CD14-positive monocyte (primary cell): ENCODE measurements around the gene TJP2. TPM values are rescaled to one million over a fixed set of nuclear protein-coding genes. Genes with fewer than 3 reads are reported as not detected.

ENCODE experiments used
- DNase-seq, 3 donors: peaks; one replicate each; pipeline ENCODE4 v3.0.0-alpha.2; 2011 to 2022
- H2AFZ ChIP-seq: 2 replicates; pipeline ENCODE4 v1.6.0; 2012; ENCODE audit warnings: mild to moderate bottlenecking, low read depth, low read length, inconsistent platforms; ENCODE audit not compliant: insufficient read depth, poor library complexity, severe bottlenecking
- H3K27ac ChIP-seq, 2 donors: 1 replicate in 1 of 2; 2 replicates in 1 of 2; pipeline ENCODE4 v1.5.1; 2012 to 2013; ENCODE audit warnings: low read length in 2 of 2, control low read depth in 1 of 2, inconsistent platforms in 1 of 2, low read depth in 1 of 2, mild to moderate bottlenecking in 1 of 2
- H3K27me3 ChIP-seq, 2 donors: one replicate each; pipeline versions ENCODE4 v1.6.0 to v1.6.1; 2011 to 2013; ENCODE audit warnings: low read length in 2 of 2; ENCODE audit not compliant: control insufficient read depth in 2 of 2, insufficient read depth in 2 of 2
- H3K36me3 ChIP-seq, 2 donors: replicated peaks in 1 of 2; 1 replicate in 1 of 2; 2 replicates in 1 of 2; pipeline versions ENCODE4 v1.5.1 to v1.6.1; 2012 to 2013; ENCODE audit warnings: low read length in 2 of 2, control low read depth in 1 of 2, inconsistent platforms in 1 of 2, mild to moderate bottlenecking in 1 of 2; ENCODE audit not compliant: insufficient read depth in 2 of 2, control insufficient read depth in 1 of 2
- H3K4me1 ChIP-seq, 2 donors: 1 replicate in 1 of 2; 2 replicates in 1 of 2; pipeline versions ENCODE4 v1.5.1 to v1.6.1; 2012 to 2013; ENCODE audit warnings: low read length in 2 of 2, control low read depth in 1 of 2, inconsistent platforms in 1 of 2, mild to moderate bottlenecking in 1 of 2, moderate library complexity in 1 of 2; ENCODE audit not compliant: insufficient read depth in 2 of 2, control insufficient read depth in 1 of 2
- H3K4me2 ChIP-seq: replicated peaks from 2 replicates; pipeline ENCODE3; 2012; ENCODE audit warnings: low read length, moderate library complexity, mild to moderate bottlenecking; ENCODE audit not compliant: poor library complexity, severe bottlenecking; ENCODE audit errors: extremely low read depth
- H3K4me3 ChIP-seq, 3 experiments: fragments of 200-600 bp in 1 of 3; sonication (generic) in 1 of 3; replicated peaks in 1 of 3; 1 replicate in 2 of 3; 2 replicates in 1 of 3; pipeline ENCODE4 v1.5.1; 2011 to 2013; ENCODE audit warnings: low read length in 3 of 3, mild to moderate bottlenecking in 3 of 3, control low read depth in 2 of 3, low read depth in 2 of 3, inconsistent platforms in 1 of 3, moderate library complexity in 1 of 3
- H3K79me2 ChIP-seq: 2 replicates; pipeline ENCODE4 v1.6.0; 2012; ENCODE audit warnings: mild to moderate bottlenecking, control low read depth, inconsistent platforms, low read length, moderate library complexity; ENCODE audit not compliant: insufficient read depth
- H3K9ac ChIP-seq: 2 replicates; pipeline ENCODE4 v1.6.0; 2017; ENCODE audit warnings: low read length, mild to moderate bottlenecking; ENCODE audit not compliant: insufficient read depth, poor library complexity, severe bottlenecking
- H3K9me3 ChIP-seq, 2 donors: replicated peaks in 1 of 2; 1 replicate in 1 of 2; 2 replicates in 1 of 2; pipeline versions ENCODE4 v1.5.1 to v1.6.1; 2012 to 2013; ENCODE audit warnings: low read length in 2 of 2, control low read depth in 1 of 2; ENCODE audit not compliant: control insufficient read depth in 1 of 2, insufficient read depth in 1 of 2
- H4K20me1 ChIP-seq: 2 replicates; pipeline ENCODE4 v1.6.0; 2012; ENCODE audit warnings: mild to moderate bottlenecking, low read length, control low read depth, moderate library complexity; ENCODE audit not compliant: insufficient read depth
- H3K27ac Mint-ChIP-seq, 7 donors: one replicate each; pipeline ENCODE4 v1.8.0; 2020; ENCODE audit warnings: mild to moderate bottlenecking in 7 of 7, mixed read lengths in 7 of 7, moderate library complexity in 6 of 7, inconsistent platforms in 2 of 7
- H3K27me3 Mint-ChIP-seq, 3 donors: one replicate each; pipeline ENCODE4 v1.8.0; 2021 to 2022; ENCODE audit warnings: low read depth in 3 of 3, mild to moderate bottlenecking in 3 of 3, mixed read lengths in 3 of 3, moderate library complexity in 3 of 3, inconsistent platforms in 1 of 3
- H3K36me3 Mint-ChIP-seq, 2 donors: one replicate each; pipeline ENCODE4 v1.8.0; 2020; ENCODE audit warnings: mixed read lengths in 2 of 2, inconsistent platforms in 1 of 2, mild to moderate bottlenecking in 1 of 2
- H3K4me1 Mint-ChIP-seq: one replicate; pipeline ENCODE4 v1.8.0; 2020; ENCODE audit warnings: mild to moderate bottlenecking, mixed read lengths
- H3K4me3 Mint-ChIP-seq, 2 donors: one replicate each; pipeline ENCODE4 v1.8.0; 2020; ENCODE audit warnings: mild to moderate bottlenecking in 2 of 2, mixed read lengths in 2 of 2, moderate library complexity in 1 of 2
- H3K9me3 Mint-ChIP-seq, 7 donors: one replicate each; pipeline ENCODE4 v1.8.0; 2020 to 2022; ENCODE audit warnings: mixed read lengths in 7 of 7, mild to moderate bottlenecking in 6 of 7, moderate library complexity in 6 of 7, inconsistent platforms in 2 of 7
- WGBS: methylation state at CpG from one replicate; pipeline ENCODE4 v1.1.5; 2013; ENCODE audit warnings: missing lambda C conversion rate; ENCODE audit not compliant: insufficient coverage; 5-methylcytosine and 5-hydroxymethylcytosine counted together
- intact Hi-C, 2 donors: fragments of 100-400 bp; cut with micrococcal nuclease; formaldehyde crosslinking; loops; one replicate each; pipeline versions ENCODE4 v1.15.0 to v1.15.1; 2023
- polyA plus RNA-seq, 3 donors: library from polyadenylated mRNA; depleted of rRNA in 1 of 3; unstranded in 2 of 3; stranded (reverse) in 1 of 3; fragments of 300-500 nt in 2 of 3; fragments of >200 nt in 1 of 3; fragmentation: Illumina TruSeq in 2 of 3; gene quantifications; 1 replicate in 2 of 3; 2 replicates in 1 of 3; pipeline ENCODE4 v1.2.3, GENCODE V29; 2012 to 2021
- TF ChIP-seq, protein P1 (sequence below): fragments of 200-600 bp; IDR thresholded peaks from one replicate; pipeline ENCODE4 v1.8.0; 2022; ENCODE audit warnings: antibody characterized with exemption, mild to moderate bottlenecking

TJP2 gene
- polyA plus RNA-seq, 3 donors, result 8.0 to 17.8 (median 13.8) TPM

DNA sequence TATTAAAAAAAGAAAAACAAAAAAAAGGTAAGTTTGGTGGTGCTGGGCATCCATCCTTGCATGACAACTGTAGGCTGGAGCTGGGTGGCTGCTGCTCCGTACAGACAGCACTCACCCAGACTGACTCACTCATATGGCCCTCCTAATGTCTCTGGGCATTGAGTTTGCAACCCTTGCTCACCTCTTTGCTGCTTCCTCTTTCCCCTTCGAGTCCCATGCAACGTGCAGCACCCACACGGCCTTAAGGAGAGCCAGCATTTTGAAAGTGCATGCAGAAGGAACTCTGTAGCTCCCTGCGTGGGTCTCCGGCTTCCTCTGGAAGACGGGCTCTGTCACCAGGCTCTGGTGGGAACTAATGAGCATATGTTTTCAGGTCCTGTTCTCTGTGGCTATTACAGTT, 90.4 kb downstream of the TJP2 start:
- no peak overlapping the region for H2AFZ ChIP-seq
- intact Hi-C loops, result no loop called here
- H3K4me1 Mint-ChIP-seq, result peaks cover 5% of the 10 kb centered on the region
- H3K4me2 ChIP-seq, result no peak overlapping the region
- no peak overlapping the region for H3K27ac ChIP-seq
- no peak overlapping the region for H3K4me3 ChIP-seq
- peak in 2 of 3 donors; percentile 2 to 20 for DNase-seq
- peaks cover 0 to 6% (median 0%) of the 10 kb centered on the region in 7 donors for H3K9me3 Mint-ChIP-seq
- H3K4me1 ChIP-seq, result no peaks in the 10 kb centered on the region
- no peaks in the 10 kb centered on the region for H3K27me3 ChIP-seq
- no peaks in the 10 kb centered on the region for H3K36me3 ChIP-seq
- no peaks in the 10 kb centered on the region for H4K20me1 ChIP-seq
- no peak overlapping the region for H3K4me3 Mint-ChIP-seq
- TF ChIP-seq, protein P1, sequence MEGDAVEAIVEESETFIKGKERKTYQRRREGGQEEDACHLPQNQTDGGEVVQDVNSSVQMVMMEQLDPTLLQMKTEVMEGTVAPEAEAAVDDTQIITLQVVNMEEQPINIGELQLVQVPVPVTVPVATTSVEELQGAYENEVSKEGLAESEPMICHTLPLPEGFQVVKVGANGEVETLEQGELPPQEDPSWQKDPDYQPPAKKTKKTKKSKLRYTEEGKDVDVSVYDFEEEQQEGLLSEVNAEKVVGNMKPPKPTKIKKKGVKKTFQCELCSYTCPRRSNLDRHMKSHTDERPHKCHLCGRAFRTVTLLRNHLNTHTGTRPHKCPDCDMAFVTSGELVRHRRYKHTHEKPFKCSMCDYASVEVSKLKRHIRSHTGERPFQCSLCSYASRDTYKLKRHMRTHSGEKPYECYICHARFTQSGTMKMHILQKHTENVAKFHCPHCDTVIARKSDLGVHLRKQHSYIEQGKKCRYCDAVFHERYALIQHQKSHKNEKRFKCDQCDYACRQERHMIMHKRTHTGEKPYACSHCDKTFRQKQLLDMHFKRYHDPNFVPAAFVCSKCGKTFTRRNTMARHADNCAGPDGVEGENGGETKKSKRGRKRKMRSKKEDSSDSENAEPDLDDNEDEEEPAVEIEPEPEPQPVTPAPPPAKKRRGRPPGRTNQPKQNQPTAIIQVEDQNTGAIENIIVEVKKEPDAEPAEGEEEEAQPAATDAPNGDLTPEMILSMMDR, result no peak
- no peak overlapping the region for H3K9ac ChIP-seq
- H3K27me3 Mint-ChIP-seq, result peaks cover 4 to 7% (median 5%) of the 10 kb centered on the region in 3 donors
- H3K9me3 ChIP-seq, result no peaks in the 10 kb centered on the region
- H3K79me2 ChIP-seq, result no peaks in the 10 kb centered on the region
- WGBS, result 27% methylated on average over 5 of the region's 7 CpGs
- no peak overlapping the region for H3K27ac Mint-ChIP-seq
- no peaks in the 10 kb centered on the region for H3K36me3 Mint-ChIP-seq

GRCh38 chr9:69265891-69266290, 91.8 kb downstream of the TJP2 start:
- H3K27me3 Mint-ChIP-seq, result peaks cover 4 to 6% (median 5%) of the 10 kb centered on the region in 3 donors
- H3K4me3 Mint-ChIP-seq, result no peak overlapping the region
- Histone ChIP-seq H3K79me2 (no peaks in the 10 kb centered on the region), H3K4me2 (no peak overlapping the region), H3K4me3 (no peak overlapping the region), H4K20me1 (no peaks in the 10 kb centered on the region), H3K9ac (no peak overlapping the region), H2AFZ (no peak overlapping the region), H3K27ac (no peak overlapping the region), H3K27me3 (no peaks in the 10 kb centered on the region), H3K36me3 (no peaks in the 10 kb centered on the region), H3K9me3 (no peaks in the 10 kb centered on the region), H3K4me1 (no peaks in the 10 kb centered on the region)
- 97% methylated on average over 4 of the region's 9 CpGs for WGBS
- peaks cover 0 to 6% (median 0%) of the 10 kb centered on the region in 7 donors for H3K9me3 Mint-ChIP-seq
- peaks cover 5% of the 10 kb centered on the region for H3K4me1 Mint-ChIP-seq
- intact Hi-C loops, result no loop called here
- no peak overlapping the region for H3K27ac Mint-ChIP-seq
- no peak for DNase-seq
- no peaks in the 10 kb centered on the region for H3K36me3 Mint-ChIP-seq
- TF ChIP-seq, protein P1, result no peak
